AG20443 (cell line): ENCODE measurements around the gene NUCB1.

Experiments
- DNase-seq: peaks from one replicate; pipeline ENCODE4 v3.0.0; 2012; ENCODE audit warnings: low spot score, mixed read lengths

NUCB1 gene

DNA sequence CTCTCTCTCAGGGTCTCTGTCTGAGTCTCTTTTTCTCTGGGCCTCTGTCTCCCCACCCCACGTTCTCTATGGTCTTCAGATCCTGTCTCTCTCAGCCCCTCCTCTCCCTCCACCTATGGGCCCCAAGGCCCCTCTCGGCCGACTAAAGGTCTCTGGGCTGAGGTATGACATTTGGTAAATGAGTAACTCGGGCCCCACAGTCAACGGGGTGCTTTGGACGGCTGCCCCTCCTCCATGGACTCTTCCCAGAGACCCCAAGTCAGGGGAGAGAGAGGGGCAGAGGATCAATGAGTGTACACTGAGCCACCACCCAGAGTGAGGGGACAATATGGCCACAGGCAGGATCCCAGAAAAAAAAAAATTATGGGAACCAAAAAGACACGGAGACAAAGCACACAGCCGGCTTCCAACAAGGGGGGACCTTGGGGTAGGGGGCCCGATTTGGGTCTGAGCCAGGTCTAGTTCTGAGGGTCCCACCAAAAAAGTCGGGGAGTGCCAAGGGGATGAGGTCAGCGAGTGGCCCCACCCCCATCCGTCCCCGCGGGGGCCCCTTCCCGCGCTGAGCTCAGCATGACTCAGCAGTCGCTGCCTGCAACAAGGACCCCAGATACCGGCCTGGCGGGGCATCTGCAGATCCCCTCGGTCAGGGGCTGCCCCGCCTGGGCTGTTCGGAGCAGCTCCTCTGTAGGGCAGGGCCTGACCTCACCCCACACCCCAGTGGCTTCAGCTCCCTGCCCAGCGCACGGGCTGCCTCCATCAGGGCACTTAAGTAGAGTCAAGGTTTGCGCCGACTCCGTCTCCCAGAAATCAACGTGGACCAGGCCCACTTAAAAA is 63.5 kb downstream of the NUCB1 start:
- peak; percentile 87 for DNase-seq

DNA sequence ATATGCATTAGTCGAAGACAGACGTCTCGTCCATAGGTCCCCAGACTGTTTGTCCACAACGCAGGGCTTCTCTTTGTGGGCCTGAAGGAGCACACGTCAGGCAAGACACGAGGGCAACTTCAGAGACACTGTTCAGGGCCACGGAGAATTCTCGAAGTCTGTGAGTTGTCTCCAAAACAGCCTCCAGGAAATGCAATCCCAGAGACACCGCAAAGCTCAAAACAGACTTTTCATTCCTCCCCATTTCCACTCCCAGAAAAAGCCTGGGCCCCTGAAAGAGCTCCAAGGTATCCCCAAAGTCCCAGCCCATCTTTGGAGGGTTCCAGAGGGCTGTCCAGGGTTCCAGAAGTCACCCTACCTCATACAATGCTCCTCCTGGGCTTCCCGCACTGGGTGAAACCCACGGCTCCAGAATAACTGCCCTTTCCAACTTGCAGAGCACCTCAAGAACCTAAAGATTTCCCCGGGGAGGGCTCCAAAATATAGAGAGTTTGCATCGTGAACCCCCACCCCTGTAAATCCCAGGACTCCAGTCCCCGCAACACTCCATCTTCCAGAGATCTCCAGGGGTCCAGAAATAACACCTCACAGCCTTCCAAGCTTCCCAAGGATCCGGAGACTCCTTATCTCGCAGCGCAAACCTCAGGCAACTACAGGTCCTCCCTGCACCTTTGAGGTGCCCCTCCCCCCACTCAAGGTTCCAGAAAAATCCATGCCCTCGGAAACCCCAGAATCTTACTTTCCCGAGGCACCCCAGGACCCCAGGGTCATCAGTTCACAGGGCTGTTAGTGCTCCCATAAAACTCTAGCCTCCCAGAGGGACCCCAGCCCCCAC is 64.3 kb downstream of the NUCB1 start:
- DNase-seq, result peak; percentile 58

- DNase-seq, result peak; percentile 97
These were observed 65.1 kb downstream of the NUCB1 start, which contains the start of gene FTL for GRCh38 chr19:48965040-48965805. TSS of gene FTL (plus strand) at chr19:48965309. CDS start at chr19:48965508, 199 bp downstream.

DNA sequence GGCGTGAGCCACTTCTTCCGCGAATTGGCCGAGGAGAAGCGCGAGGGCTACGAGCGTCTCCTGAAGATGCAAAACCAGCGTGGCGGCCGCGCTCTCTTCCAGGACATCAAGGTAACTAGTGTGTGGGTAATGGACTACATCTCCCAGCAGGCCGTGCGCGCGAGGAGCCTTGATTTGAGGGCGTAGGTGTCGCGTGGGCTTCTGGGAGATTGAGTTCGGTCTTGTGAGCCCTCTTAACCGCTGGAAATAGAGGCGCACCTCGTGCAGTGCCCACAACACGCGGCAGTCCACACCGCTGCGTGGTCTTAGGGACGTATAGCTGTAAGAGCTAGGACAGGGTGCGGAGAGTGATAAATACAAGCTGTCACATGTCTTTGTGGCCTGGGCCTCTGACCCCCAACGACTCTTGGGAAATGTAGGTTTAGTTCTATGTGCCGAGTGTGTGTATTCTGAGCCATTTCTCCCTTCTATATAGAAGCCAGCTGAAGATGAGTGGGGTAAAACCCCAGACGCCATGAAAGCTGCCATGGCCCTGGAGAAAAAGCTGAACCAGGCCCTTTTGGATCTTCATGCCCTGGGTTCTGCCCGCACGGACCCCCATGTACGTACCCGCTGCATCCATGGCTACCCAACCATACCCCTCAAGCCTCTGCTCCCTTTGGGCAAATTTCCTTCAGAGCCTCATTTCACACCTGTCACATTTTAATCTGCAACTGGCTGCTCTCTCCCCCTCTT is 65.9 kb downstream of the NUCB1 start:
- peak; percentile 54 for DNase-seq

- DNase-seq, result no peak
These were observed 66.6 kb downstream of the NUCB1 start for GRCh38 chr19:48966541-48967345.

- peak; percentile 30 for DNase-seq
These were observed 67.5 kb downstream of the NUCB1 start for GRCh38 chr19:48967346-48968178.

- no peak for DNase-seq
These were observed 68.1 kb downstream of the NUCB1 start for GRCh38 chr19:48968179-48968661.

DNA sequence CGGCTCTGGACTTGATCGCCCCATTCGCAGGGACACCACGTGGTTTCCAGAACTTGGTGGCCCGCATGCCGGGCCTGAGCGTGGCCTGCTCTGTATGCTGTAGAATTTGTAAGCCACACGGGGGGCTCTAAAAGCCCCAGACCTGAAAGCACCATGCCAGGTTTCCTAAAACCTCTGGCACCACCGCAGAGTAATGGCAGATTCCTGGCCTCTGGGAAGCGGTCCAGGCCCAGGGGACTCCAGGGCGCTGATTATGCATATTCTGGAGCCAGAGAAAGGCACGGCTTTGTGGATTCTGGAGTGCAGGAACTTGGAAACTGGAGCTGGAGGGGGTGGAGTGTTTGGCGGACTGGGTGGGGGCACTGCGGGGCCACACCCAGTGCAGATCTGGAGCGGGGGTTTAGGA is 68.7 kb downstream of the NUCB1 start:
- DNase-seq, result no peak

- DNase-seq, result no peak
These were observed 69.4 kb downstream of the NUCB1 start for GRCh38 chr19:48969276-48970138.

DNA sequence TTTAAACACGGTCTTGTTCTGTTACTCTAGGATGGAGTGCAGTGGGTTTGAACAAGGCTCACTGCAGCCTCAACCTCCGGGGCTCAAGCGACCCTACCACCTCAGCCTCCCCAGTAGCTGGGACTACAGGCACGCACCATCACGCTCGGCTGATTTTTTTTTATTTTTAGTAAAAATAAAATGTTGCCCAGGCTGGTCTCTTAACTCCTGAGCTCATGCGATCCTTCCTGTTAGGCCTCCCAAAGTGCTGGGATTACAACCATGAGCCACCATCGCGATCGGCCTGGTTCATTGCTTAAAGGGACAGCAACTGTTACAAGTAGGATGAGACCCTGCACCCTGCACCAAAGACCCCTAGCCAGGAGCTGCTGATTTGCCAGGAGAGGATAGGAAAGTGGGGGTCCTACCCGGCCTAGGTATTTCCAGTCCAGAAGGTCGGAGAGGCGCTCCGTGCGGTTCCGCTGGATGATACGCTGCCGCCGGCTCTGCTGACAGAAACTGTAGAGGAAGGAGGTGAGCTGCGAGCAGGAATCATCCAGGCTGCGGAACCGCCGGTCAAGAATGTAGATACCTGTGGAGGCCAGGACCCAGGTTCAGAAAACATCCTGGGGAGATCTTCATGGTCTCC is 70.1 kb downstream of the NUCB1 start:
- no peak for DNase-seq

GRCh38 chr19:48970923-48971395 is 70.8 kb downstream of the NUCB1 start:
- peak; percentile 74 for DNase-seq
